ENCODE data around the gene LRMDA. TPM values are rescaled to one million over a fixed set of nuclear protein-coding genes. Genes with fewer than 3 reads are reported as not detected.

LRMDA gene
- total and polyA plus RNA-seq, 2 of the 4 experiments (the other 2 are of a cell fraction), result 0.07 TPM; not detected in 1

- Histone ChIP-seq H2AK5ac (ENCODE audit: low read depth, low read length) (no peak overlapping the region), H3K18ac (ENCODE audit: low read depth, low read length) (no peak overlapping the region), H3K14ac (replicated peaks; ENCODE audit: low read depth, low read length) (no peak overlapping the region), H3K4me3 (ENCODE audit: insufficient read depth, low read depth, low read length) (no peak overlapping the region), H4K5ac (ENCODE audit: low read depth, low read length) (no peak overlapping the region), H4K20me1 (ENCODE audit: insufficient read depth, low read length) (no peaks in the 10 kb centered on the region), H3K27me3 (ENCODE audit: control insufficient read depth, insufficient read depth, low read length) (peaks cover 3% of the 10 kb centered on the region; the same call in 1 of the 2 replicates), H2BK20ac (ENCODE audit: low read depth, low read length) (no peak overlapping the region), H4K91ac (ENCODE audit: insufficient read depth, low read depth, low read length) (no peak overlapping the region), H3K9me3 (ENCODE audit: control insufficient read depth, insufficient read depth, low read length) (no peaks in the 10 kb centered on the region), H4K8ac (ENCODE audit: low read depth in 2 of 2, low read length in 2 of 2) (no peak overlapping the region), H3K79me1 (ENCODE audit: low read depth in 1 of 2, low read length in 2 of 2) (no peaks in the 10 kb centered on the region), H2BK120ac (ENCODE audit: low read depth, low read length) (no peak overlapping the region), H2BK15ac (ENCODE audit: low read depth, low read length) (no peak overlapping the region), H3K23ac (ENCODE audit: low read depth, low read length) (no peak overlapping the region), H3K4ac (ENCODE audit: low read depth, low read length) (no peak overlapping the region), H3K9me1 (ENCODE audit: insufficient read depth, low read length) (no peaks in the 10 kb centered on the region), H3K27ac (ENCODE audit: insufficient read depth, low read length) (no peak overlapping the region), H3K36me3 (ENCODE audit: control insufficient read depth, insufficient read depth, low read length) (no peaks in the 10 kb centered on the region), H3K4me2 (ENCODE audit: low read depth, low read length) (no peak overlapping the region), H3K56ac (ENCODE audit: extremely low read depth, insufficient read depth, low read length) (no peak overlapping the region), H2AFZ (replicated peaks; ENCODE audit: low read length, poor library complexity) (no peak overlapping the region), H2AK9ac (replicated peaks; ENCODE audit: low read depth, low read length, poor library complexity) (no peak overlapping the region), H2BK5ac (ENCODE audit: low read depth, low read length, poor library complexity, severe bottlenecking) (no peak overlapping the region), H3K4me1 (ENCODE audit: control insufficient read depth, insufficient read depth, low read length) (no peaks in the 10 kb centered on the region), H3K9ac (ENCODE audit: low read depth, low read length) (no peak overlapping the region)
- WGBS, 2 experiments (ENCODE audit: extremely low coverage in 2 of 2, insufficient read length in 1 of 2), result no CpG with 5 or more reads among the region's 2 CpGs
- ATAC-seq (ENCODE audit: low read depth) (no peak), DNase-seq (no peak)
- CTCF ChIA-PET, result no interaction called here
- in situ Hi-C loops (cut with MboI; ENCODE audit: low sequenced_read_pairs), result no loop called here
- intact Hi-C loops (cut with micrococcal nuclease), result no loop called here
- POLR2A ChIA-PET (ENCODE audit: unreplicated experiment), result no interaction called here
- no TSS peak for BruUV-seq (replicated peaks)
- TF ChIP-seq BHLHE40 (IDR thresholded peaks at IDR 0.05; ENCODE audit: low read depth, low read length) (no peak), NFE2L2 (IDR thresholded peaks at IDR 0.05; ENCODE audit: low read depth, low read length) (no peak), CEBPB (IDR thresholded peaks at IDR 0.05; ENCODE audit: low read depth, low read length) (no peak), MAFK (IDR thresholded peaks at IDR 0.05; ENCODE audit: low read depth, low read length) (no peak), RCOR1 (IDR thresholded peaks at IDR 0.05; ENCODE audit: insufficient replicate concordance, low read length) (no peak), CHD1 (IDR thresholded peaks at IDR 0.05; ENCODE audit: low read depth, low read length) (no peak), RAD21 (IDR thresholded peaks at IDR 0.05; ENCODE audit: low read length) (no peak), FOS (IDR thresholded peaks at IDR 0.05; ENCODE audit: low read depth, low read length) (no peak), MAZ (IDR thresholded peaks at IDR 0.05; ENCODE audit: borderline replicate concordance, low read depth, low read length) (no peak), SMC3 (IDR thresholded peaks at IDR 0.05; ENCODE audit: low read depth, low read length) (no peak), MXI1 (IDR thresholded peaks at IDR 0.05; ENCODE audit: borderline replicate concordance, low read depth, low read length) (no peak), RFX5 (IDR thresholded peaks at IDR 0.05; ENCODE audit: low read depth, low read length) (no peak), POLR2A (IDR thresholded peaks at IDR 0.05; ENCODE audit: low read depth, low read length) (no peak), ELK1 (IDR thresholded peaks at IDR 0.05; ENCODE audit: borderline replicate concordance, low read depth, low read length) (no peak)
- TF ChIP-seq, protein P1, sequence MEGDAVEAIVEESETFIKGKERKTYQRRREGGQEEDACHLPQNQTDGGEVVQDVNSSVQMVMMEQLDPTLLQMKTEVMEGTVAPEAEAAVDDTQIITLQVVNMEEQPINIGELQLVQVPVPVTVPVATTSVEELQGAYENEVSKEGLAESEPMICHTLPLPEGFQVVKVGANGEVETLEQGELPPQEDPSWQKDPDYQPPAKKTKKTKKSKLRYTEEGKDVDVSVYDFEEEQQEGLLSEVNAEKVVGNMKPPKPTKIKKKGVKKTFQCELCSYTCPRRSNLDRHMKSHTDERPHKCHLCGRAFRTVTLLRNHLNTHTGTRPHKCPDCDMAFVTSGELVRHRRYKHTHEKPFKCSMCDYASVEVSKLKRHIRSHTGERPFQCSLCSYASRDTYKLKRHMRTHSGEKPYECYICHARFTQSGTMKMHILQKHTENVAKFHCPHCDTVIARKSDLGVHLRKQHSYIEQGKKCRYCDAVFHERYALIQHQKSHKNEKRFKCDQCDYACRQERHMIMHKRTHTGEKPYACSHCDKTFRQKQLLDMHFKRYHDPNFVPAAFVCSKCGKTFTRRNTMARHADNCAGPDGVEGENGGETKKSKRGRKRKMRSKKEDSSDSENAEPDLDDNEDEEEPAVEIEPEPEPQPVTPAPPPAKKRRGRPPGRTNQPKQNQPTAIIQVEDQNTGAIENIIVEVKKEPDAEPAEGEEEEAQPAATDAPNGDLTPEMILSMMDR (conservative IDR thresholded peaks at IDR 0.05; ENCODE audit: low read depth, low read length), result no peak
- TF ChIP-seq, protein P2, sequence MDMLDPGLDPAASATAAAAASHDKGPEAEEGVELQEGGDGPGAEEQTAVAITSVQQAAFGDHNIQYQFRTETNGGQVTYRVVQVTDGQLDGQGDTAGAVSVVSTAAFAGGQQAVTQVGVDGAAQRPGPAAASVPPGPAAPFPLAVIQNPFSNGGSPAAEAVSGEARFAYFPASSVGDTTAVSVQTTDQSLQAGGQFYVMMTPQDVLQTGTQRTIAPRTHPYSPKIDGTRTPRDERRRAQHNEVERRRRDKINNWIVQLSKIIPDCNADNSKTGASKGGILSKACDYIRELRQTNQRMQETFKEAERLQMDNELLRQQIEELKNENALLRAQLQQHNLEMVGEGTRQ (IDR thresholded peaks at IDR 0.05; ENCODE audit: low read depth, low read length), result no peak
- dilution Hi-C loops (cut with HindIII; ENCODE audit: low sequenced_read_pairs, unreplicated experiment), result no loop called here
These were observed 203.5 kb downstream of the LRMDA start for GRCh38 chr10:75634947-75635346.

All from IMR-90 (cell line).